HepG2 (cell line): ENCODE measurements around the gene ARHGEF1. TPM values are rescaled to one million over a fixed set of nuclear protein-coding genes. Genes with fewer than 3 reads are reported as not detected.
A peak's percentile ranks its signal among the peaks of the same experiment; 100 is the strongest.

ENCODE experiments used
- CAMTA2 ChIP-seq: sonication (generic); formaldehyde crosslinking; IDR thresholded peaks from 2 replicates; pipeline ENCODE4 v1.4.0; 2020; ENCODE audit warnings: mild to moderate bottlenecking, missing genetic modification reagents, borderline replicate concordance
- CREB1 ChIP-seq, 2 experiments: fragments of 450-650 bp in 1 of 2; IDR thresholded peaks; 2 replicates each; pipeline ENCODE4 v1.6.1; 2016 to 2017; ENCODE audit warnings: control low read depth in 1 of 2, mild to moderate bottlenecking in 1 of 2, missing compliant biosample characterization in 1 of 2, missing genetic modification characterization in 1 of 2
- CREBL2 ChIP-seq: sonication (generic); formaldehyde crosslinking; IDR thresholded peaks from 2 replicates; pipeline ENCODE4 v1.8.1; 2023; ENCODE audit warnings: missing genetic modification reagents, mild to moderate bottlenecking, borderline replicate concordance
- DR1 ChIP-seq: sonication (generic); formaldehyde crosslinking; IDR thresholded peaks from 2 replicates; pipeline ENCODE4 v1.8.0; 2021; ENCODE audit warnings: mild to moderate bottlenecking, missing genetic modification reagents, inconsistent platforms
- E2F5 ChIP-seq: sonication (generic); formaldehyde crosslinking; conservative IDR thresholded peaks from 2 replicates; pipeline ENCODE4 v1.4.0; 2020; ENCODE audit warnings: missing genetic modification reagents
- EED ChIP-seq: sonication (generic); formaldehyde crosslinking; IDR thresholded peaks from 2 replicates; pipeline ENCODE4 v1.5.0; 2020; ENCODE audit warnings: mild to moderate bottlenecking, missing genetic modification reagents
- FOXP1 ChIP-seq, 2 experiments: fragments of 450-650 bp in 1 of 2; IDR thresholded peaks; 2 replicates each; pipeline ENCODE4 v1.6.1; 2017 to 2018; ENCODE audit warnings: antibody characterized with exemption in 1 of 2
- KDM5B ChIP-seq: sonication (generic); formaldehyde crosslinking; IDR thresholded peaks from 2 replicates; pipeline ENCODE4 v1.4.0; 2020; ENCODE audit warnings: missing genetic modification reagents, mild to moderate bottlenecking, borderline replicate concordance
- MTERF4 ChIP-seq: sonication (generic); formaldehyde crosslinking; IDR thresholded peaks from 2 replicates; pipeline ENCODE4 v1.8.0; 2023; ENCODE audit warnings: mild to moderate bottlenecking, missing genetic modification reagents
- MXD4 ChIP-seq: IDR thresholded peaks from 2 replicates; pipeline ENCODE4 v1.6.1; 2016; ENCODE audit warnings: mild to moderate bottlenecking, missing biosample characterization, missing genetic modification reagents
- REXO4 ChIP-seq: sonication (generic); formaldehyde crosslinking; IDR thresholded peaks from 2 replicates; pipeline ENCODE4 v1.8.0; 2022; ENCODE audit warnings: missing genetic modification reagents, mild to moderate bottlenecking, borderline replicate concordance
- TGIF2 ChIP-seq: IDR thresholded peaks from 2 replicates; pipeline ENCODE4 v1.6.1; 2016; ENCODE audit warnings: control low read depth, missing compliant biosample characterization
- ZHX2 ChIP-seq, 2 experiments: sonication (generic) in 1 of 2; formaldehyde crosslinking in 1 of 2; IDR thresholded peaks; 2 replicates each; pipeline versions ENCODE4 v1.6.1 to v1.9.0; 2014 to 2022; ENCODE audit warnings: antibody characterized with exemption in 1 of 2, borderline replicate concordance in 1 of 2, inconsistent platforms in 1 of 2, low read depth in 1 of 2, missing genetic modification reagents in 1 of 2
- ZMYM4 ChIP-seq: sonication (generic); formaldehyde crosslinking; IDR thresholded peaks from 2 replicates; pipeline ENCODE4 v1.8.1; 2023; ENCODE audit warnings: mild to moderate bottlenecking, missing genetic modification reagents
- ZNF563 ChIP-seq: sonication (generic); formaldehyde crosslinking; IDR thresholded peaks from 2 replicates; pipeline ENCODE4 v1.8.0; 2022; ENCODE audit warnings: mild to moderate bottlenecking, moderate library complexity, missing genetic modification reagents
- ZNF652 ChIP-seq: IDR thresholded peaks from 2 replicates; pipeline ENCODE4 v1.6.1; 2016; ENCODE audit warnings: low read depth, borderline replicate concordance
- ZNF7 ChIP-seq: IDR thresholded peaks from 2 replicates; pipeline ENCODE4 v1.6.1; 2016; ENCODE audit warnings: missing biosample characterization, missing genetic modification reagents
- ZNF761 ChIP-seq: sonication (generic); formaldehyde crosslinking; conservative IDR thresholded peaks from 2 replicates; pipeline ENCODE4 v1.4.0; 2020; ENCODE audit warnings: mild to moderate bottlenecking, missing genetic modification reagents
- ZNF878 ChIP-seq: sonication (generic); formaldehyde crosslinking; IDR thresholded peaks from 2 replicates; pipeline ENCODE4 v1.8.1; 2023; ENCODE audit warnings: mild to moderate bottlenecking, missing genetic modification reagents, moderate library complexity
- ZNF883 ChIP-seq: sonication (generic); formaldehyde crosslinking; IDR thresholded peaks from 2 replicates; pipeline ENCODE4 v1.5.1; 2020; ENCODE audit warnings: mild to moderate bottlenecking, missing genetic modification reagents; ENCODE audit errors: not compliant biosample characterization
- polyA plus RNA-seq, 8 experiments: library from polyadenylated mRNA; depleted of rRNA in 3 of 8; stranded (reverse) in 7 of 8; unstranded in 1 of 8; fragments of >200 nt; fragmentation: Illumina TruSeq in 4 of 8; extraction: Trizol in 4 of 8; gene quantifications; 2 replicates each; pipeline versions ENCODE4 v1.2.1 to v1.2.3, GENCODE V29; 2011 to 2016; ENCODE audit warnings: low read depth in 4 of 8, missing spikeins in 1 of 8, mixed read lengths in 1 of 8; ENCODE audit not compliant: insufficient read depth in 1 of 8
- total RNA-seq, 5 experiments: library from RNA; depleted of rRNA; stranded (reverse); fragments of >200 nt; fragmentation: Illumina TruSeq; extraction: Trizol; gene quantifications; 2 replicates each; pipeline ENCODE4 v1.2.3, GENCODE V29; 2016; ENCODE audit warnings: low read depth in 1 of 5

Gene ARHGEF1
- total and polyA plus RNA-seq, 2 of the 13 experiments (the other 11 are each of a cell fraction or from before 2014, with no cell fraction given), result 33.7 to 34.7 TPM

- no peak for TF ChIP-seq E2F5
- peak; percentile 73 for TF ChIP-seq MXD4 (CRISPR knock-in tag)
- TF ChIP-seq FOXP1 (IDR thresholded peaks at IDR 0.05), result no peak
- TF ChIP-seq FOXP1 (CRISPR knock-in tag; IDR thresholded peaks at IDR 0.05), result 0 out of 2 replicates have a peak, but pooled peaks have one; percentile 26
- no peak for TF ChIP-seq CAMTA2 (CRISPR knock-in tag)
- no peak for TF ChIP-seq ZNF7 (CRISPR knock-in tag)
- TF ChIP-seq TGIF2, result peak; percentile 79; the same call in 1 of the 2 replicates
- TF ChIP-seq ZNF563 (CRISPR knock-in tag), result no peak; the same call in 1 of the 2 replicates
- TF ChIP-seq ZNF761 (CRISPR knock-in tag), result no peak
- no peak; the same call in 1 of the 2 replicates for TF ChIP-seq REXO4
- TF ChIP-seq ZNF652, result no peak
- no peak for TF ChIP-seq CREBL2 (CRISPR knock-in tag)
- TF ChIP-seq EED (CRISPR knock-in tag), result no peak
- peak; percentile 60; the same call in 1 of the 2 replicates for TF ChIP-seq DR1 (CRISPR knock-in tag)
- TF ChIP-seq ZNF883 (CRISPR knock-in tag), result no peak
- peak; percentile 73 for TF ChIP-seq ZMYM4 (CRISPR knock-in tag)
- TF ChIP-seq CREB1 (IDR thresholded peaks at IDR 0.05), result peak; percentile 60
- peak; percentile 83 for TF ChIP-seq CREB1 (CRISPR knock-in tag; IDR thresholded peaks at IDR 0.05)
- peak; percentile 75 for TF ChIP-seq ZHX2 (IDR thresholded peaks at IDR 0.05; ENCODE audit: low read depth)
- no peak; the same call in 1 of the 2 replicates for TF ChIP-seq ZHX2 (CRISPR knock-in tag; IDR thresholded peaks at IDR 0.05; ENCODE audit: borderline replicate concordance)
- peak; percentile 83 for TF ChIP-seq KDM5B
- TF ChIP-seq MTERF4, result 0 out of 2 replicates have a peak, but pooled peaks have one; percentile 27
- no peak for TF ChIP-seq ZNF878 (CRISPR knock-in tag)
Observed at GRCh38 chr19:41883821-41884733, 1.1 kb downstream of the ARHGEF1 start (continued).
